ENCODE results near the gene ANKHD1. TPM values are rescaled to one million over a fixed set of nuclear protein-coding genes. Genes with fewer than 3 reads are reported as not detected.
"Not testable (repeated sequence)": the region's sequence is repeated elsewhere in the genome, so short reads cannot be mapped to it uniquely, and the experiment has no call there.

The ANKHD1 gene
- total RNA-seq, 3 donors from 2014 or later, result 133 to 196 (median 158) TPM

GRCh38 chr5:140417235-140417634, 15.6 kb downstream of the ANKHD1 start:
- Histone ChIP-seq H3K9me3 (no peaks in the 10 kb centered on the region), H3K4me3 (no peak overlapping the region), H3K36me3 (no peaks in the 10 kb centered on the region), H3K27ac (no peak overlapping the region), H3K4me1 (peaks cover 0 to 4% of the 10 kb centered on the region in 2 donors), H3K27me3 (no peaks in the 10 kb centered on the region)
- TF ChIP-seq POLR2A (IDR thresholded peaks at IDR 0.05) (no peak), POLR2AphosphoS5 (IDR thresholded peaks at IDR 0.05) (no peak)
- TF ChIP-seq, protein P1, sequence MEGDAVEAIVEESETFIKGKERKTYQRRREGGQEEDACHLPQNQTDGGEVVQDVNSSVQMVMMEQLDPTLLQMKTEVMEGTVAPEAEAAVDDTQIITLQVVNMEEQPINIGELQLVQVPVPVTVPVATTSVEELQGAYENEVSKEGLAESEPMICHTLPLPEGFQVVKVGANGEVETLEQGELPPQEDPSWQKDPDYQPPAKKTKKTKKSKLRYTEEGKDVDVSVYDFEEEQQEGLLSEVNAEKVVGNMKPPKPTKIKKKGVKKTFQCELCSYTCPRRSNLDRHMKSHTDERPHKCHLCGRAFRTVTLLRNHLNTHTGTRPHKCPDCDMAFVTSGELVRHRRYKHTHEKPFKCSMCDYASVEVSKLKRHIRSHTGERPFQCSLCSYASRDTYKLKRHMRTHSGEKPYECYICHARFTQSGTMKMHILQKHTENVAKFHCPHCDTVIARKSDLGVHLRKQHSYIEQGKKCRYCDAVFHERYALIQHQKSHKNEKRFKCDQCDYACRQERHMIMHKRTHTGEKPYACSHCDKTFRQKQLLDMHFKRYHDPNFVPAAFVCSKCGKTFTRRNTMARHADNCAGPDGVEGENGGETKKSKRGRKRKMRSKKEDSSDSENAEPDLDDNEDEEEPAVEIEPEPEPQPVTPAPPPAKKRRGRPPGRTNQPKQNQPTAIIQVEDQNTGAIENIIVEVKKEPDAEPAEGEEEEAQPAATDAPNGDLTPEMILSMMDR (IDR thresholded peaks at IDR 0.05), result no peak
- intact Hi-C loops (cut with DNase I; ENCODE audit: low total_unique reads), result no loop called here
- no peak for DNase-seq (ENCODE audit: low spot score in 2 of 2)

DNA sequence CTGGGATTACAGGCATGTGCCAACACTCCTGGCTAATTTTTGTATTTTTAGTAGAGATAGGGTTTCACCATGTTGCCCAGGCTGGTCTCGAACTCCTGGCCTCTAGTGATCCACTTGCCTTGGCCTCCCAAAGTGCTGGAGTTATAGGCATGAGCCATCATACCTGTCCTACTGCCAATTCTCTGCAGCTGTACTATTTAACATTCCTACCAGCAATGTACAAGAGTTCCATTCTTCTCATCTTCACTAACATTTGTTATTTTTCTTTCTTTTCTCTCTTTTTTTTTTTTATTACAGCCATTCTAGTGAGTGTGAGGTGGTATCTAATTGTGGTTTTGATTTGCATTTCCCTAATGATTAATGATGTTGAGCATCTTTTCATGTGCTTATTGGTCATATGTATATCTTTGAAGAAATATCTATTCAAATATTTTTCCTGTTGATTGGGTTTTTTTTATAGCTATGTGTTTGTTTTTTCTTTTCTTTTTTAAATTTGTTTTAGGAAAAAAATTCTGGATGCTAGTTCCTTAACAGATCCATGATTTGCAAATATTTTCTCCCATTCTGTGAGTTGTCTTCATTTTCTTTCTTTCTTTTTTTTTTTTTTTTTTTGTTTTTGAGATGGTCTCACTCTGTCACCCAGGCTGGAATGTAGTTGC, 17.4 kb downstream of the ANKHD1 start:
- Histone ChIP-seq H3K36me3 (no peaks in the 10 kb centered on the region), H3K4me3 (no peak overlapping the region), H3K4me1 (peaks cover 0 to 7% of the 10 kb centered on the region in 2 donors), H3K9me3 (no peaks in the 10 kb centered on the region), H3K27ac (no peak overlapping the region), H3K27me3 (no peaks in the 10 kb centered on the region)
- DNase-seq (ENCODE audit: low spot score in 2 of 2), result no peak
- intact Hi-C loops (cut with DNase I; ENCODE audit: low total_unique reads), result no loop called here
- TF ChIP-seq POLR2AphosphoS5 (IDR thresholded peaks at IDR 0.05) (no peak), POLR2A (IDR thresholded peaks at IDR 0.05) (no peak)
- TF ChIP-seq, protein P1 (IDR thresholded peaks at IDR 0.05), result no peak

DNA sequence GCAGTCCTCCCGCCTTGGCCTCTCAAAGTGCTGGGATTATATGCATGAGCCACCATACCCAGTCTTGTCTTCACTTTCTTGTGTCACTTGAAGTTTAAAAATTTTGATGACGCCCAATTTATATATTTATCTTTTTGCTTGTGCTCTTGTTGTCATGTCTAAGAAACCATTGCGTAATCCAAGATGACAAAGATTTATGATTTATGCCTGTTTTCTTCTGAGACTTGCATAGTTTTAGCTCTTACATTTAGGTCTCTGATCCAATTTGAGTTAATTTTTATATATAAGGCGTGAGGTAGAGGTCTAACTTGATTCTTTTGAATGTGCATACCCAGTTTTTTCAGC, 18.6 kb downstream of the ANKHD1 start:
- DNase-seq (ENCODE audit: low spot score in 2 of 2), result no peak
- H3K27ac ChIP-seq, result no peak overlapping the region
- intact Hi-C loops (cut with DNase I; ENCODE audit: low total_unique reads), result no loop called here
- no peaks in the 10 kb centered on the region for H3K36me3 ChIP-seq
- no peaks in the 10 kb centered on the region for H3K27me3 ChIP-seq
- H3K9me3 ChIP-seq, result no peaks in the 10 kb centered on the region
- no peak overlapping the region for H3K4me3 ChIP-seq
- peaks cover 0 to 7% of the 10 kb centered on the region in 2 donors for H3K4me1 ChIP-seq
- TF ChIP-seq, protein P1 (IDR thresholded peaks at IDR 0.05), result no peak
- TF ChIP-seq POLR2AphosphoS5 (IDR thresholded peaks at IDR 0.05) (no peak), POLR2A (IDR thresholded peaks at IDR 0.05) (no peak)

DNA sequence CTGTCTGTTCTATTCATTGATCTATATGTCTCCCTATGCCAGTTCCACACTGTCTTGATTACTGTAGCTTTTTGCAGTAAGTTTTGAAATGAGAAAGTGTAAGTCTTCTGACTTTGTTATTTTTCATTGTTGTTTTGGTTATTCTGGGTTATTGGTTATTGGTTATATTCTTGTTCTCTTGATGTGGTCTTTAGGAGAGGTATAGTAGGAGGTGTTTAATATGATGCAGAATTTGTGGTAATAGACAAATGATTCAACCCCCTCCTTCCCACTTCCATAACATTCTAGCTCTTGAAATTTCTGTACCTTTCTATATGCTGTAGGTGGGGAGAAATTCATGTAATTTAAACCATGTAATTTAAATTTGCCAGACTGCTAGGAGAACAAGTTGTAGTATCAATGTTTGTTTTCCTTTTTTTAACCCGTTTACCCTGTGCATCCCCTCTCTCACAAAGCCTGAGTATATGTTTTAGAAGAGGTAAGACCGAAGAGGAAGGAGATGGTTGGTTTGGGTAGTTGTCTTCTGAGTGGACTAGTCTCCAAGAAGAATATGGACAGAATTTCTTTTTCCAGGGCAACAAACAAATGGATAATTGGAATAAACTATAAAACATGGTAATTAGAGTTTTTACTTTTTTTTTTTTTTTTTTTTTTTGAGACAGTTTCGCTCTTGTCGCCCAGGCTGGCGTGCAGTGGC, 19.2 kb downstream of the ANKHD1 start:
- Histone ChIP-seq H3K27ac (no peak overlapping the region), H3K36me3 (no peaks in the 10 kb centered on the region), H3K4me3 (no peak overlapping the region), H3K9me3 (no peaks in the 10 kb centered on the region), H3K4me1 (peaks cover 0 to 7% of the 10 kb centered on the region in 2 donors), H3K27me3 (no peaks in the 10 kb centered on the region)
- TF ChIP-seq POLR2AphosphoS5 (IDR thresholded peaks at IDR 0.05) (no peak), POLR2A (IDR thresholded peaks at IDR 0.05) (no peak)
- TF ChIP-seq, protein P1 (IDR thresholded peaks at IDR 0.05), result no peak
- intact Hi-C loops (cut with DNase I; ENCODE audit: low total_unique reads), result no loop called here
- DNase-seq (ENCODE audit: low spot score in 2 of 2), result no peak

DNA sequence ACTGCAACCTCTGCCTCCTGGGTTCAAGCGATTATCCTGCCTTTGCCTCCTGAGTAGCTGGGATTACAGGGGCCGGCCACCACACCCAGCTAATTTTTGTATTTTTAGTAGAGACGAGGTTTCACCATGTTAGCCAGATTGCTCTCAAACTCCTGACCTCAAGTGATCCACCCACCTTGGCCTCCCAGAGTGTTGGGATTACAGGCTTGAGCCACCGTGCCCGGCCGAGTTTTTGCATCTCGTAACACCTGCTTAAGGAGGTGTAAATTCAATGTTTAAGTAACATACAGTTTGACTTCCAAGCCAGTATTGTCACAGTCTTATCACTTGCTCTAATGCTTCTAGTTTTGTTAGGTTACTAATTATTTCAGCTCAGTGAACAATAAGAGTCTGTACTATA, 19.7 kb downstream of the ANKHD1 start:
- H3K4me1 ChIP-seq; H3K4me3 ChIP-seq; H3K9me3 ChIP-seq; H3K27me3 ChIP-seq; H3K36me3 ChIP-seq; DNase-seq (ENCODE audit: low spot score in 2 of 2); H3K27ac ChIP-seq; intact Hi-C loops (cut with DNase I; ENCODE audit: low total_unique reads): not testable (repeated sequence)

All from breast epithelium (tissue), 4 donors.